AG04450 (cell line): ENCODE results near the gene ZNF627. TPM values are rescaled to one million over a fixed set of nuclear protein-coding genes. Genes with fewer than 3 reads are reported as not detected.
A peak's percentile ranks its signal among the peaks of the same experiment; 100 is the strongest.

ENCODE experiments used
- CTCF ChIA-PET: fragments of 300-600, 350-600 bp; formaldehyde crosslinking; extraction: SDS; loops from one replicate; lab custom pipeline; 2022; ENCODE audit warnings: antibody characterized with exemption, inconsistent platforms; lab: Charles Lee
- POLR2A ChIA-PET: fragments of 350-600 bp; formaldehyde crosslinking; extraction: SDS; loops from one replicate; lab custom pipeline; 2021; ENCODE audit warnings: antibody characterized with exemption, inconsistent platforms; lab: Yijun Ruan, JAX
- DNase-seq: peaks from one replicate; pipeline ENCODE4 v3.0.0-alpha.2; 2011; ENCODE audit warnings: low read depth, low spot score
- H3K27ac ChIP-seq: one replicate; pipeline ENCODE4 v1.5.1; 2012; ENCODE audit warnings: low read depth, low read length, control low read depth
- H3K27me3 ChIP-seq: one replicate; pipeline ENCODE4 v1.6.0; 2012; ENCODE audit warnings: low read length; ENCODE audit not compliant: control insufficient read depth, insufficient read depth
- H3K4me3 ChIP-seq: 2 replicates; pipeline ENCODE4 v1.5.1; 2011; ENCODE audit warnings: mild to moderate bottlenecking, low read depth, low read length, control low read depth
- H3K9me3 ChIP-seq: 2 replicates; pipeline ENCODE4 v1.5.1; 2012; ENCODE audit warnings: low read length; ENCODE audit not compliant: control insufficient read depth, insufficient read depth
- polyA plus RNA-seq: library from polyadenylated mRNA; depleted of rRNA; stranded (reverse); fragments of >200 nt; gene quantifications from 2 replicates; pipeline ENCODE4 v1.2.3, GENCODE V29; 2011
- TF ChIP-seq, protein P1 (sequence below): IDR thresholded peaks from 2 replicates; pipeline ENCODE4 v1.5.1; 2011; ENCODE audit warnings: low read depth, low read length, control low read depth, inconsistent platforms

The ZNF627 gene
- polyA plus RNA-seq, 1 experiment = 20.2 TPM

DNA sequence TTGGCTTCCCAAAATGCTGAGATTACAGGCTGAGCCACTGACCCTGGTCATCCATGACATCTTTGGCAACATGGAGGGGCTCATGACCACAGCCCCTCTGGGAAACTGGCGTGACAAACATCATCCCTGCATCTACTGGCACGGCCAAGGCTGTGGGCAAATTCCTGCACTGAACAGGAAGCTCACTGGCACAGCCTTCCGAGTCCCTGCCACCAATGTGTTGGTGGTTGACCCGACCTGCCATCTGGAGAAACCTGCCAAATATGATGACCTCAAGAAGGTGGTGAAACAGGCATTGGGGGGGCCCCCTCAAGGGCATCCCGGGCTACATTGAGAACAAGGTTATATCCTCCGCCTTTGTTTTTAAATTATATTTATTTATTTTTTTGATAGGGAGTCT is 11.0 kb upstream of the ZNF627 start:
- no peak for DNase-seq
- Histone ChIP-seq H3K27me3 (no peaks in the 10 kb centered on the region), H3K27ac (no peak overlapping the region), H3K4me3 (no peak overlapping the region), H3K9me3 (no peaks in the 10 kb centered on the region)
- CTCF ChIA-PET = interaction anchor here (0.6 to 0.9 kb wide), 2 partner anchors 14 to 26 kb away, joined by 4 read pairs; no protein-coding TSS in a partner anchor
- POLR2A ChIA-PET = no interaction called here
- TF ChIP-seq, protein P1, sequence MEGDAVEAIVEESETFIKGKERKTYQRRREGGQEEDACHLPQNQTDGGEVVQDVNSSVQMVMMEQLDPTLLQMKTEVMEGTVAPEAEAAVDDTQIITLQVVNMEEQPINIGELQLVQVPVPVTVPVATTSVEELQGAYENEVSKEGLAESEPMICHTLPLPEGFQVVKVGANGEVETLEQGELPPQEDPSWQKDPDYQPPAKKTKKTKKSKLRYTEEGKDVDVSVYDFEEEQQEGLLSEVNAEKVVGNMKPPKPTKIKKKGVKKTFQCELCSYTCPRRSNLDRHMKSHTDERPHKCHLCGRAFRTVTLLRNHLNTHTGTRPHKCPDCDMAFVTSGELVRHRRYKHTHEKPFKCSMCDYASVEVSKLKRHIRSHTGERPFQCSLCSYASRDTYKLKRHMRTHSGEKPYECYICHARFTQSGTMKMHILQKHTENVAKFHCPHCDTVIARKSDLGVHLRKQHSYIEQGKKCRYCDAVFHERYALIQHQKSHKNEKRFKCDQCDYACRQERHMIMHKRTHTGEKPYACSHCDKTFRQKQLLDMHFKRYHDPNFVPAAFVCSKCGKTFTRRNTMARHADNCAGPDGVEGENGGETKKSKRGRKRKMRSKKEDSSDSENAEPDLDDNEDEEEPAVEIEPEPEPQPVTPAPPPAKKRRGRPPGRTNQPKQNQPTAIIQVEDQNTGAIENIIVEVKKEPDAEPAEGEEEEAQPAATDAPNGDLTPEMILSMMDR = no peak

DNA sequence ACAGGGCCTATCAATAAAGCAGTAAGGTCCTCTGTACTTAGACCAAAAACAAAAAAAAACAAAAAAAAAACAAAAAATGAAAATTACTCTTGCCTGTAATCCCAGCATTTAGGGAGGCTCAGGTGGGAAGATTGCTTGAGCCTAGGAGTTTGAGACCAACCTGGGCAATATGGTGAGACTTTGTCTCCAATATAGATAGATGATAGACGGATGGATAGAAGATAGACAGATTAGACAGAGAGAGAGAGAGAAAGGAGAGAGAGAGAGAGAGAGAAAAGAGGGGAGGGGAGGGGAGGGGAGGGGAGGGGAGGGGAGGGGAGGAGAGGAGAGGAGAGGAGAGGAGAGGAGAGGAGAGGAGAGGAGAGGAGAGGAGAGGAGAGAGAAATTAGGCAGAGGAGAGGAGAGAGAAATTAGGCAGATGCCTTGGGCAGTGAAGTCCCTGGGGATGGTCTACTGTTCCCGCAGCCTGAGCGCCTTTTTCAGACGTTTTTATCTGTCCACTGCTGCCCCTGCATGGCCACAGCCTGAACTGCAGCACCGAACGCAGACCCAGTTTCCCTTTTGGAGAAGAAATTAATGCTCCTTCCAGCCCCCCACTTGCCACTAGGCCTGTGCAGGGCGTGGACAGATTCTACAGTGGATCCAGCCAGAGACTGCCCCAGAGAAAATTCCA is 9.8 kb upstream of the ZNF627 start:
- ChIA-PET POLR2A (no interaction called here), CTCF (interaction anchor here (0.9 to 2.1 kb wide), 6 partner anchors 8 to 51 kb away, joined by 3 to 14 read pairs (median 4); no protein-coding TSS in a partner anchor)
- DNase-seq = peak; percentile 20
- Histone ChIP-seq H3K27ac (no peak overlapping the region), H3K27me3 (no peaks in the 10 kb centered on the region), H3K4me3 (no peak overlapping the region), H3K9me3 (no peaks in the 10 kb centered on the region)
- TF ChIP-seq, protein P1 = peak; percentile 92

DNA sequence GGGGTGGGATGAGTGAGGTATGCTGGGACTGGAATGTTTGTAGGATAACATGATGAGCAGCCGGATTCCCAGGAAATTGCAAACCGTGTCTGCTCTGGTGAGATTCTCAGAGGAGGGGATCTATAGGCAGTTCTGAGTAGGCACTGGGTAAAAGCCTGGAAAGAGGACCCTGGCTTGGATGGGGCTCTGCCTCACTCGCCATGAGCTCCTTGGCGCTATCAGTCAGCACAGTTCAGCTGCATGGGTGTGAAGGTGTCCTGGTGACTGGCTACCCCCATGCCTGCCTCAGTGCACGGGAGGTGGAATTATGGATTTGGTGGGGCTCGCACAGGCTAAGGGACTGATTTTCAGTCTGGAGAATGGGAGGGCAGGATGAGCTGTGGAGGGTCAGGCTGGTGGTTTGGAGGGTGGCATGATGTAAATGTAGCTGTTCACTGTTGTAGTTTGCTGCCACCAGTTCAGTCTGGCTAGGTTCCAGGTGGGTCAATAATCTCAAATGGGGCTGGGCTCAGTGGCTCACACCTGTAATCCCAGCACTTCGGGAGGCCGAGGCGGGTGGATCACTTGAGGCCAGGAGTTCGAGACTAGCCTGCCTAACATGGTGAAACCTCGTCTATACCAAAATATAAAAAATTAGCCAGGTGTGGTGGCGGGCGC is 9.2 kb upstream of the ZNF627 start:
- Histone ChIP-seq H3K9me3 (no peaks in the 10 kb centered on the region), H3K27ac (no peak overlapping the region), H3K27me3 (no peaks in the 10 kb centered on the region), H3K4me3 (no peak overlapping the region)
- TF ChIP-seq, protein P1 = no peak; the same call in 1 of the 2 replicates
- DNase-seq = no peak
- ChIA-PET POLR2A (no interaction called here), CTCF (interaction anchor here (0.6 to 2.1 kb wide), 9 partner anchors 9 to 93 kb away, joined by 3 to 14 read pairs (median 4); partner anchors contain the start of genes ELOF1 and ZNF627)

DNA sequence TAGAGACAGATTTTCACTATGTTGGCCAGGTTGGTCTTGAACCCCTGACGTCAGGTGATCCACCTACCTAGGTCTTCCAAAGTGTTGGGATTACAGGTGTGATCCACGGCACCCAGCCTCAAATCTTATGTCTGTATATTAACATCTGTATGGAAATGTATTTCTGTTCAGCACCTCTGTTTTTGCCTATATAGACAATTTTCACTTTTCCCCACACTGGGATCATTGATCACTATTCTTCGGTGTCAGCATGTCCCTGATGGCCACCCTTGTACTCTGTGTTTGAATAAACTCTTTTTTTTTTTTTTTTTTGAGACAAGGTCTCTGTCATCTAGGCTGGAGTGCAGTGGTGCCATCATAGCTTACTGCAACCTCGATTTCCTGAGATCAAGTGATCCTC is 3.2 kb upstream of the ZNF627 start:
- POLR2A ChIA-PET = no interaction called here
- CTCF ChIA-PET = interaction anchor here (0.6 to 2.3 kb wide), 3 partner anchors 34 to 1167 kb away, joined by 4 to 9 read pairs (median 4); no protein-coding TSS in a partner anchor
- TF ChIP-seq, protein P1 = no peak
- Histone ChIP-seq H3K27me3 (no peaks in the 10 kb centered on the region), H3K27ac (no peak overlapping the region), H3K4me3 (no peak overlapping the region), H3K9me3 (no peaks in the 10 kb centered on the region; the same call in 1 of the 2 replicates)
- no peak for DNase-seq

DNA sequence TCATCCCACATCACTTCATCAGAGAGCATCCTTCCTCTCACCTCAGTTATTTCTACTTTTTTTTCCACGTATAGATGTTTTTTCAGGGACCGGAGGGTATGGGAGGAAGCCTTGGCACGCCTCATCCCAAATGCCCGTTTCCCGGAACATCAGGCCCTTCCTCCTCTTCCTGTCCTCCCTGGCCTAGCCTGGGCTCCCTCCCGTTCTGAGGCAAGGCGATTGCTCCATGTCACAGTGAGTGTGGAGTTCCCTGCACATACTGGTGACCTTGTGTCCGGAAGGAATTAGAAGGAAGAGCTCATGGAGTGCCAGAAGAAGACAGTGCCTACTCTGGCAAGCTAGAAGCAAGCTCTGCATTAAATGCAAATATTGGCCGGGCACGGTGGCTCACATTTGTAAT is 1.1 kb upstream of the ZNF627 start:
- CTCF ChIA-PET = interaction anchor here (1.0 kb wide), 1 partner anchor 1180 kb away, joined by 3 read pairs; no protein-coding TSS in a partner anchor
- DNase-seq = no peak
- no peaks in the 10 kb centered on the region for H3K27me3 ChIP-seq
- no peaks in the 10 kb centered on the region; the same call in 1 of the 2 replicates for H3K9me3 ChIP-seq
- H3K27ac ChIP-seq = no peak overlapping the region
- TF ChIP-seq, protein P1 = no peak
- POLR2A ChIA-PET = no interaction called here
- no peak overlapping the region for H3K4me3 ChIP-seq
